Pancreas (tissue), 10 donors: ENCODE measurements around the gene UNK. TPM values are rescaled to one million over a fixed set of nuclear protein-coding genes. Genes with fewer than 3 reads are reported as not detected.
"Not testable (repeated sequence)": the region's sequence is repeated elsewhere in the genome, so short reads cannot be mapped to it uniquely, and the experiment has no call there.

Experiments
- ATAC-seq, 4 donors: fragments of 200-7000 bp; cut with Tn5 transposase; one replicate each; pipeline versions ENCODE4 v1.8.0 to v1.9.1; 2020; ENCODE audit warnings: mild to moderate bottlenecking in 4 of 4, moderate library complexity in 4 of 4
- DNase-seq, 6 donors: peaks; one replicate each; pipeline ENCODE4 v3.0.0-alpha.2; 2020
- FAIRE-seq: peaks from 2 replicates; lab custom pipeline; 2012; peaks lifted over from hg19 to GRCh38; lab: Jason Lieb, UNC
- H3K27ac ChIP-seq, 4 donors: fragments of 200-600 bp; sonication (generic); 1 replicate in 3 of 4; 2 replicates in 1 of 4; pipeline versions ENCODE4 v1.5.0 to v1.8.0; 2020
- H3K27me3 ChIP-seq, 4 donors: fragments of 200-600 bp; one replicate each; pipeline ENCODE4 v1.8.0; 2021
- H3K36me3 ChIP-seq, 3 donors: fragments of 200-600 bp; sonication (generic) in 1 of 3; one replicate each; pipeline versions ENCODE4 v1.5.0 to v1.8.0; 2020 to 2021
- H3K4me1 ChIP-seq, 3 donors: fragments of 200-600 bp; one replicate each; pipeline ENCODE4 v1.8.0; 2021
- H3K4me3 ChIP-seq, 4 donors: fragments of 200-600 bp; sonication (generic) in 2 of 4; one replicate each; pipeline versions ENCODE4 v1.5.0 to v1.8.0; 2020 to 2021
- H3K9me3 ChIP-seq, 4 donors: fragments of 200-600 bp; one replicate each; pipeline ENCODE4 v1.8.0; 2021
- CTCF ChIP-seq, 4 donors: fragments of 200-600 bp; sonication (generic) in 3 of 4; IDR thresholded peaks; one replicate each; pipeline versions ENCODE4 v1.5.0 to v1.8.0; 2021; ENCODE audit warnings: antibody characterized with exemption in 4 of 4
- WGBS, 2 donors: extraction: QIAGEN DNeasy Blood & Tissue Kit; methylation state at CpG; one replicate each; pipeline ENCODE4 v1.1.7; 2013; 5-methylcytosine and 5-hydroxymethylcytosine counted together
- intact Hi-C, 3 donors: fragments of 100-400 bp; cut with DNase I; formaldehyde crosslinking; loops; one replicate each; pipeline versions ENCODE4 v1.11.1 to v1.14.2; 2022
- polyA plus RNA-seq, 2 donors: library from polyadenylated mRNA; stranded (reverse); fragments of 200-250 nt; gene quantifications; one replicate each; pipeline ENCODE4 v1.2.3, GENCODE V29; 2013
- total RNA-seq, 6 donors: library from RNA; stranded (reverse); fragmentation: NEBNext Ultra II Directional in 4 of 6; extraction: Animal tissue kit (Norgen Biotek cat#: 25700) in 4 of 6; gene quantifications; one replicate each; pipeline versions ENCODE4 v1.2.1 to v1.2.4, GENCODE V29; 2021 to 2023
- donor health status: healthy with polysubstance abuse.
- donor health status: DM: no; HTN: no; CAD: no; lungs with moderate emphysema.
- donor health status: DM: no; HTN: no; CAD: no.
- donor health status: control.
- donor health status: control.
- donor health status: Bipolar disorder and iron deficiency.
- donor health status: DM: yes; HTN: yes; CAD: no.
- donor health status: DM: no; HTN: no; CAD: no.
- donor health status: DM: no; HTN: no; CAD: no.
- donor health status: DM: yes; HTN: yes; CAD: no.

The UNK gene
- total and polyA plus RNA-seq, 8 donors = 12.8 to 28.9 (median 15.3) TPM

GRCh38 chr17:75869282-75870141 is 84.9 kb downstream of the UNK start:
- no peak for TF ChIP-seq CTCF (IDR thresholded peaks at IDR 0.05)
- DNase-seq = no peak
- Histone ChIP-seq H3K4me1 (peaks cover 0 to 11% (median 9%) of the 10 kb centered on the region in 3 donors), H3K9me3 (no peaks in the 10 kb centered on the region), H3K27me3 (no peaks in the 10 kb centered on the region), H3K27ac (peak overlapping the region in 1 of 4 donors; percentile 9), H3K4me3 (no peak overlapping the region), H3K36me3 (no peaks in the 10 kb centered on the region)
- WGBS, 2 donors = 70 to 71% methylated on average over 23 of the region's 23 CpGs
- no peak for FAIRE-seq
- peak in 1 of 4 donors; percentile 8 for ATAC-seq
- intact Hi-C loops = no loop called here

- H3K4me3 ChIP-seq, ATAC-seq, H3K27me3 ChIP-seq, H3K36me3 ChIP-seq, intact Hi-C loops, H3K9me3 ChIP-seq, FAIRE-seq, DNase-seq: not testable (repeated sequence)
- WGBS, 2 donors = 78 to 82% methylated on average over 10 of the region's 10 CpGs
- Histone ChIP-seq H3K4me1 (peaks cover 0 to 12% (median 9%) of the 10 kb centered on the region in 3 donors), H3K27ac (peak overlapping the region in 1 of 4 donors; percentile 9)
These were observed 85.6 kb downstream of the UNK start for GRCh38 chr17:75870228-75870627.

GRCh38 chr17:75872434-75873351 is 88.1 kb downstream of the UNK start:
- TF ChIP-seq CTCF (IDR thresholded peaks at IDR 0.05) = no peak
- ATAC-seq (peak in 3 of 4 donors; percentile 15 to 38 (median 20)), FAIRE-seq (no peak), DNase-seq (peak in 2 of 6 donors; percentile 51 to 77)
- intact Hi-C loops = no loop called here
- no peaks in the 10 kb centered on the region for H3K27me3 ChIP-seq
- no peaks in the 10 kb centered on the region for H3K36me3 ChIP-seq
- H3K4me1 ChIP-seq = peaks cover 6 to 29% (median 27%) of the 10 kb centered on the region in 3 donors
- peak overlapping the region; percentile 22 to 84 (median 63) for H3K27ac ChIP-seq
- no peaks in the 10 kb centered on the region for H3K9me3 ChIP-seq
- no peak overlapping the region for H3K4me3 ChIP-seq
- 48 to 57% methylated on average over 13 of the region's 13 CpGs for WGBS, 2 donors

- DNase-seq (no peak), ATAC-seq (no peak), FAIRE-seq (no peak)
- intact Hi-C loops = no loop called here
- TF ChIP-seq CTCF (IDR thresholded peaks at IDR 0.05) = no peak
- peaks cover 6 to 29% (median 27%) of the 10 kb centered on the region in 3 donors for H3K4me1 ChIP-seq
- H3K9me3 ChIP-seq = no peaks in the 10 kb centered on the region
- H3K36me3 ChIP-seq = no peaks in the 10 kb centered on the region
- no peak overlapping the region for H3K4me3 ChIP-seq
- H3K27ac ChIP-seq = peak overlapping the region in 3 of 4 donors; percentile 49 to 84 (median 77)
- 76 to 83% methylated on average over 11 of the region's 11 CpGs for WGBS, 2 donors
- H3K27me3 ChIP-seq = no peaks in the 10 kb centered on the region
These were observed 89.1 kb downstream of the UNK start for GRCh38 chr17:75873587-75874322.
